Ishikawa (cell line): ENCODE results near the gene DHRS7B.

Source experiments
- REST ChIP-seq: IDR thresholded peaks from 2 replicates; pipeline ENCODE4 v1.6.1; 2012; ENCODE audit warnings: low read depth, mild to moderate bottlenecking
- TAF1 ChIP-seq: IDR thresholded peaks from 2 replicates; pipeline ENCODE4 v1.6.1; 2012; ENCODE audit warnings: low read depth, mild to moderate bottlenecking
- USF1 ChIP-seq: IDR thresholded peaks from 2 replicates; pipeline ENCODE4 v1.6.1; 2012

- no peak for TF ChIP-seq TAF1
- no peak for TF ChIP-seq REST
- no peak for TF ChIP-seq USF1
Measured at GRCh38 chr17:21078016-21078780, 48.6 kb upstream of the DHRS7B start.
